HG03066 (cell line): ENCODE measurements around the gene GMDS.

Source experiments
- ATAC-seq: cut with Tn5 transposase; IDR thresholded peaks from one replicate; pipeline ENCODE4 v1.9.1; 2021; ENCODE audit warnings: low read depth; ENCODE audit not compliant: unreplicated experiment

GMDS gene

DNA sequence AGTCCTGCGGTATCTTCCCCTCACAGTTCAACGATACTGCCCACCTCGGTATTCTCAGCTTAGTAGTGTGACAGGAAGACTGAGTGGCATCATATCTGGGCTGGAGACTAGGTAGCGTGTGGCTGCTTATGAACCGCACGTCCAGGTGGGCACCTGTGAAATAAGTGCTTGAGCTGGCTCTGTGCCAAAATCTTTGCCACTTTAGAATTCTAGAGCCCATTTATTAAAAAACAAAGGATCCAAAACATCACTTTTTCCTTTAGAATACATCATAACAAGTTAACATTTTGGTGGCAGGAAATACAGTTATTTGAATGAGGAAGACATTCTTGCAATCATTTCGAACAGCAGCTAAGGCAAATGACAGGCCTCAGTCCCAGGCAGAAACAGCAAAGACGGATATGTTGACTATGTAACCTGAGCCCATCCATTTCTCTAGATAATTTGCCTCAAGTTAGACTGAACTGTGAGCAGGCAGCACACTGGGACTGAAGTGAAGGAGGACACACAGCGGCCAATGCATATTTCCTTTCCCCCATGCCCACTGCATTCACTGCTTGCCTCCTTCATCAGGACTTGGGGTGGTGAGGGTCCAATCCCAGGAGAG is 136.6 kb downstream of the GMDS start:
- no peak for ATAC-seq

- no peak for ATAC-seq
Measured at GRCh38 chr6:2104524-2104880, 140.9 kb downstream of the GMDS start.

DNA sequence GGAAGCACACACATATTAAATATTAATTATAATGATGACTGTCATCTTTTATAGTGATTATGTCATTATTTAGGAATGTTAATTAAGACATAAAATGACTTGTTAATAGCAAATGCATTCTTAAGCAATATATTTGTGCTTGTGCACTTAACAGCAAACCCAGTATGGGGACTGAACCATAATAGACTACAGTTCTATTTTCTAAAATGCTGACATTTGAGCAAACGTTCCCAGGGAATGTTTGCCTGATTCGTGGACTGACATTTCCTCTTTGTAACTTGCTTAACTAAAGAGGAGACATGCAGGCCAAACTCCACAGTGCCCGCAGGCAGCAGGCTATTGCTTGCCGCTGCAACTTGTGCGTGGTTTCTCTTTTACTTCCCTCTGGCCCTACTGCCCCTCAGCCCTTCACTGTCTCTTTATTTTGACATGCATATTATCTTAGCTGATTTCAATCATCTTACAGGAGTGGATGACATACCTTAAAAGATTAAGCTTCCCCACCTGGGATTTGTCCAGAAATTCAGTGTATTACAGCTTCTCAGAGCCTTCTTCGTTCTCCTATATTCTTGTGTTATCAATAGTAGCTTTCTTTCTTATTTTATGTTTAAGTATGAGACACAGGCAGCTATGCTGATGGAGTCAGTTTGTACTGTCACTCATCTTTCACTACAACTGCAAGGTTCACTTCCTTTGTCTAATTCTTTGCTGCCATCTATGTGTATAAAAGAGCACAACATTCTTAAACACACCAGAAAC is 141.5 kb downstream of the GMDS start:
- ATAC-seq, result no peak

GRCh38 chr6:2102966-2103365 is 142.4 kb downstream of the GMDS start:
- no peak for ATAC-seq

GRCh38 chr6:2102316-2102883 is 143.0 kb downstream of the GMDS start:
- no peak for ATAC-seq

DNA sequence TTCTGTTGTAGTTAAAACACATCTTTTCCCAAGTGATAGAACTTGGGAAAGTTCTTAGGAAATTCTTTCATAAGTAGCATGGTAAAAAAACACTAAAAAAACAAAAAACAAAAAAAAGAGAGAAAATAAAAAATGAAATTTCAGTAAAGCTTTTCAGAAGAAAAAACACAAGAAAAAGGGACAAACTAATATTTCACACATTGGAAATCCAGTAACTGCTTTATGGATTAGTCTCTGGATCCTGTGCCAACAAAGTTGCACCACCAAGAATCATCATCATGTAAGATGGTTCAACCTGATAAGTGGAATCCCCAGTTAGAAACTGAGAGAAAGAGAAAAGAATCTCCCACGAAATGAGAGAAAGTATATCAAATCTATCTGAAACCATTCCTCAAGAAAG is 144.2 kb downstream of the GMDS start:
- ATAC-seq, result no peak

DNA sequence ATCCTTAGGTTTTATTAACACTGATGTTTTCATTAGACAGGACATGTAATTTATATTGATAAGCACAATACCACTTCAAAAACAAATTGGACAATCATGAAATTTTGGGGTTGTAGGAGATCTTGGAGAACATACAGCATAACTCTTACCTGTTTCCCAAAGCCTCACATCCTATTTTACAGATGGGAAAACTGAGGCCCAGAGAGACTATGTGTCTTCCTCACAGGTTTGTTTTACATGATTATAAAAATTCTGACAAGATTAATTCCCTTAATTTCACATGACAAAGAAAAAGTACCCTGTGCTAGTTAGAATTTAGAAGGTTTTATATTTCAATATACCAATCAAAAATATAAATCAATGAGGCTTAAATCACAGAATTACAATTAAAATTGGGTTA is 145.5 kb downstream of the GMDS start:
- ATAC-seq, result no peak

- ATAC-seq, result no peak
Measured at GRCh38 chr6:2097464-2097863, 147.9 kb downstream of the GMDS start.

DNA sequence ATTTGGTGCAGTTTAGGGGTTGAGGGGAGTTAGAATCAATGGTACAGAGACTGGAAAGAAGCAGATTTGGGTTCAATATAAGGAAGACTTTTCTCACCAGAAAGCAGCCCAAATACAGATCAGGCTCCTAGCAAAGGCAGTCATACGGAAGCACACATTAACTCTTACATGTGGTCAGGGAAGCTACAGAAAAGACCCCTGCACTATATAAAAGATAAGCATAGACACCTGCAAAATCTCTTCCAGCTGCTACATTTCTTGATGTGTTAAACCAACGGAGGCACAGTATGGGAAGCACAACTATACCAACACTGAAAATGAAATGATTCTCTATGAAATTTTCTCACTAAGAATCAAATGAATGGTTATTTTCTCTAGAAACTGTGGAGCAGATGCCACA is 150.8 kb downstream of the GMDS start:
- no peak for ATAC-seq

- no peak for ATAC-seq
Measured at GRCh38 chr6:2086326-2086965, 159.0 kb downstream of the GMDS start.

DNA sequence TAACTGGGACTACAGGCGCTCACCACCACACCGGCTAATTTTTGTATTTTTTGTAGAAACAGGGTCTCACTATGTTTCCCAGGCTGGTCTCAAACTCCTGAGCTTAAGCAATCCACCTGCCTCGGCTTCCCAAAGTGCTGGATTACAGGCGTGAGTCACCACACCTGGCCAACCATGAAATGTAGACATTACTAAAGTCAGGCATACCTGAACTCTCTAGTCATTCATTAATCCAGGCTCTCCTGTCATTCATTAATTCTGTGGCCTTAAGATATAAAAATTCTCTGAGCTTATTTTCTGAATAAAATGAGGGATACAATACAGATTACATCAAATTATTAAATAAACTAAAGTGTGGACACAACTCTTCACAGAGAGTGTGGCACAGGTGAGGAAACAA is 159.7 kb downstream of the GMDS start:
- ATAC-seq, result no peak

- peak; percentile 90 for ATAC-seq
Measured at GRCh38 chr6:2081155-2082138, 164.0 kb downstream of the GMDS start.

DNA sequence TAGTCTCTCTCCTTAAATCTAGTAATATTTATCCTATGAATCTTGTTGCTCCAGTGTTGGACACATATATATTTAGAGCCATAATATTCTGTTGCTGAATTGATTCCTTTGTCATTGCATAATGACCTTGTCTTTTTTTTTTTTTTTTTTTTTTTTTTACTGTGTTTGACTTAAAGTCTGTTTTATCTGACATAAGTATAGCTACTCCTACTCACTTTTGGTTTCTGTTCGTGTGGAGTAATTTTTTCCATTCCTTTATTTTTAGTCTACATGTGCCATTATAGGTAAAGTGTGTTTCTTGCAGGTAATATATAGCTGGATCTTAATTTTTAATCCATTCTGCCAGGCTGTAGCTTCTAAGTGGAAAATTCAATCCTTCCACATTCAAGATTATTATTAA is 166.5 kb downstream of the GMDS start:
- no peak for ATAC-seq

- no peak for ATAC-seq
Measured at GRCh38 chr6:2077826-2078225, 167.6 kb downstream of the GMDS start.

GRCh38 chr6:2073476-2073875 is 171.9 kb downstream of the GMDS start:
- no peak for ATAC-seq

DNA sequence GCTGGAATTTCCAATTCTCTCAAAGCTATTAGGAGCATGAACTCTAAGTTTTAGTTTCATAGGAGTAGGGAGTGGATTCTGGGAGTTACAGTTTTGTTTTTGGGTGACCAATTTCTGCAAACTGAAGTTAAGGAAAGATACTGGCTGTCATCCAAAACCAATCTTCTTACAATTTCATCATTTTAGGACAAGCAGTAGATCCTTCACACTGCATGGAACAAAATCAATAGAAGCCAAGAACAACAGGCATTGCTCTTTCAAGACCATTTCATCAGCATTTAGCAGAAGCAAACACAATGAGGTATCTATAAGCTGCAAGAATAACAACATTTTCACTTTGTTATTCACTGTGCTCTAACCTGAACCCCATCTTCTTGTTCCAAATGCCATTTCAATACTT is 173.0 kb downstream of the GMDS start:
- no peak for ATAC-seq

- no peak for ATAC-seq
Measured at GRCh38 chr6:2063547-2063946, 181.9 kb downstream of the GMDS start.

DNA sequence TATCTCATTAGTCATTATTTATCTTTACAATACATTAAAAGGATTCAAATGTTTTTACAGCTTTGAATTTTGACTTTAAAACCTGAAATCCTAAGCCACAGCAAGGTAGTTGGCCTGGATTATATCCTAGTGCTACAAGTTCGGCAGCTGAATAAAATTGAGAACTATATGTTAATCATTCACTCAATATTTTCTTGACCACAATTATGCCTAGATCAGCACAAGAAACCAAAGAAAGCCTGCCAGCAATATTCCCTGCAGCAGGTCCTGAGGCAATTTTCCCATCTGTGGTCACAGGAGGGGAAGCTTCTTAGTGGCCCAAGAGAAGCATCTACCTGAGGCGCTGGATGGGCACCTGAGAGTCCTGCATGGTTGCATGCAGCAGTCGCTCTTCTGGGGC is 183.5 kb downstream of the GMDS start:
- no peak for ATAC-seq

- ATAC-seq, result no peak
Measured at GRCh38 chr6:2055911-2056310, 189.5 kb downstream of the GMDS start.

GRCh38 chr6:2055143-2055542 is 190.3 kb downstream of the GMDS start:
- ATAC-seq, result no peak
